HEK293 (cell line): ENCODE data around the gene WDR41.

Experiments
- ELK4 ChIP-seq: IDR thresholded peaks from 2 replicates; pipeline ENCODE4 v1.6.1; 2011; ENCODE audit warnings: mild to moderate bottlenecking, low read depth, low read length, borderline replicate concordance
- GLIS2 ChIP-seq: fragments of 450-650 bp; formaldehyde crosslinking; IDR thresholded peaks from 2 replicates; pipeline ENCODE4 v1.5.1; 2016; ENCODE audit warnings: missing biosample characterization, missing genetic modification characterization
- KLF1 ChIP-seq: fragments of 450-650 bp; formaldehyde crosslinking; IDR thresholded peaks from 2 replicates; pipeline ENCODE4 v1.5.1; 2016; ENCODE audit warnings: missing biosample characterization, missing genetic modification characterization
- KLF9 ChIP-seq: fragments of 450-650 bp; formaldehyde crosslinking; IDR thresholded peaks from 2 replicates; pipeline ENCODE4 v1.5.1; 2016; ENCODE audit warnings: missing biosample characterization, missing genetic modification characterization, low read depth
- PRDM4 ChIP-seq: fragments of 450-650 bp; formaldehyde crosslinking; IDR thresholded peaks from 2 replicates; pipeline ENCODE4 v1.5.1; 2017; ENCODE audit warnings: missing biosample characterization, missing genetic modification characterization
- SCRT2 ChIP-seq: fragments of 450-650 bp; formaldehyde crosslinking; IDR thresholded peaks from 2 replicates; pipeline ENCODE4 v1.5.1; 2016; ENCODE audit warnings: missing biosample characterization, missing genetic modification characterization
- YY2 ChIP-seq: fragments of 450-650 bp; formaldehyde crosslinking; IDR thresholded peaks from 2 replicates; pipeline ENCODE4 v1.5.1; 2016; ENCODE audit warnings: missing biosample characterization, missing genetic modification characterization
- ZBTB10 ChIP-seq: fragments of 450-650 bp; formaldehyde crosslinking; IDR thresholded peaks from 2 replicates; pipeline ENCODE4 v1.5.1; 2016; ENCODE audit warnings: missing biosample characterization, missing genetic modification characterization
- ZBTB26 ChIP-seq: fragments of 450-650 bp; formaldehyde crosslinking; optimal IDR thresholded peaks from 2 replicates; pipeline ENCODE3; 2016; ENCODE audit warnings: missing biosample characterization, mild to moderate bottlenecking, missing genetic modification characterization
- ZBTB8A ChIP-seq: fragments of 450-650 bp; formaldehyde crosslinking; IDR thresholded peaks from 2 replicates; pipeline ENCODE4 v1.5.1; 2016; ENCODE audit warnings: missing biosample characterization, missing genetic modification characterization
- ZNF138 ChIP-seq: fragments of 450-650 bp; formaldehyde crosslinking; IDR thresholded peaks from 2 replicates; pipeline ENCODE4 v1.5.1; 2016; ENCODE audit warnings: missing biosample characterization, missing genetic modification characterization, borderline replicate concordance
- ZNF146 ChIP-seq: fragments of 450-650 bp; formaldehyde crosslinking; IDR thresholded peaks from 2 replicates; pipeline ENCODE4 v1.5.1; 2016; ENCODE audit warnings: missing biosample characterization, missing genetic modification characterization
- ZNF19 ChIP-seq: fragments of 450-650 bp; formaldehyde crosslinking; IDR thresholded peaks from 2 replicates; pipeline ENCODE4; 2016; ENCODE audit warnings: missing biosample characterization, missing genetic modification characterization, low read depth
- ZNF239 ChIP-seq: fragments of 450-650 bp; formaldehyde crosslinking; IDR thresholded peaks from 2 replicates; pipeline ENCODE4 v1.5.1; 2016; ENCODE audit warnings: missing biosample characterization, missing genetic modification characterization
- ZNF248 ChIP-seq: fragments of 450-650 bp; formaldehyde crosslinking; IDR thresholded peaks from 2 replicates; pipeline ENCODE4 v1.5.1; 2017; ENCODE audit warnings: missing biosample characterization, missing genetic modification characterization
- ZNF266 ChIP-seq: fragments of 450-650 bp; formaldehyde crosslinking; IDR thresholded peaks from 2 replicates; pipeline ENCODE4 v1.5.1; 2016; ENCODE audit warnings: missing biosample characterization, missing genetic modification characterization, low read depth
- ZNF274 ChIP-seq, 2 experiments: fragments of 200-500 bp in 1 of 2; fragments of 450-650 bp in 1 of 2; sonication (Bioruptor generic) in 1 of 2; formaldehyde crosslinking in 1 of 2; IDR thresholded peaks; 2 replicates each; pipeline versions ENCODE4 v1.5.1 to v1.6.1; 2014 to 2016; ENCODE audit warnings: borderline replicate concordance in 1 of 2, inconsistent platforms in 1 of 2, low read length in 1 of 2, missing biosample characterization in 1 of 2, missing genetic modification characterization in 1 of 2
- ZNF398 ChIP-seq: fragments of 450-650 bp; formaldehyde crosslinking; IDR thresholded peaks from 2 replicates; pipeline ENCODE4 v1.5.1; 2017; ENCODE audit warnings: missing biosample characterization, missing genetic modification characterization
- ZNF426 ChIP-seq: fragments of 450-650 bp; formaldehyde crosslinking; IDR thresholded peaks from 2 replicates; pipeline ENCODE4 v1.5.1; 2017; ENCODE audit warnings: missing biosample characterization, missing genetic modification characterization, mild to moderate bottlenecking, inconsistent platforms, moderate library complexity
- ZNF48 ChIP-seq: fragments of 450-650 bp; formaldehyde crosslinking; IDR thresholded peaks from 2 replicates; pipeline ENCODE4 v1.5.1; 2016; ENCODE audit warnings: missing biosample characterization, missing genetic modification characterization
- ZNF510 ChIP-seq: fragments of 450-650 bp; formaldehyde crosslinking; IDR thresholded peaks from 2 replicates; pipeline ENCODE4 v1.5.1; 2018; ENCODE audit warnings: mild to moderate bottlenecking, missing genetic modification characterization, missing biosample characterization; ENCODE audit not compliant: insufficient replicate concordance
- ZNF521 ChIP-seq: fragments of 450-650 bp; formaldehyde crosslinking; IDR thresholded peaks from 2 replicates; pipeline ENCODE4 v1.5.1; 2017; ENCODE audit warnings: missing biosample characterization, mild to moderate bottlenecking, missing genetic modification characterization
- ZNF555 ChIP-seq: fragments of 450-650 bp; formaldehyde crosslinking; conservative IDR thresholded peaks from 2 replicates; pipeline ENCODE4 v1.5.1; 2017; ENCODE audit warnings: missing biosample characterization, mild to moderate bottlenecking, missing genetic modification characterization, inconsistent platforms
- ZNF580 ChIP-seq: fragments of 450-650 bp; formaldehyde crosslinking; IDR thresholded peaks from 2 replicates; pipeline ENCODE4 v1.5.1; 2016; ENCODE audit warnings: missing biosample characterization, missing genetic modification characterization
- ZNF707 ChIP-seq: fragments of 450-650 bp; formaldehyde crosslinking; IDR thresholded peaks from 2 replicates; pipeline ENCODE4 v1.5.1; 2016; ENCODE audit warnings: missing biosample characterization, missing genetic modification characterization
- ZNF792 ChIP-seq: fragments of 450-650 bp; formaldehyde crosslinking; IDR thresholded peaks from 2 replicates; pipeline ENCODE4 v1.5.1; 2016; ENCODE audit warnings: missing biosample characterization, missing genetic modification characterization
- ZNF830 ChIP-seq: fragments of 450-650 bp; IDR thresholded peaks from 2 replicates; pipeline ENCODE4 v1.5.0; 2018; ENCODE audit warnings: missing biosample characterization, missing genetic modification characterization, low read depth, mild to moderate bottlenecking, moderate library complexity
- ZNF837 ChIP-seq: fragments of 450-650 bp; formaldehyde crosslinking; IDR thresholded peaks from 2 replicates; pipeline ENCODE4 v1.5.1; 2016; ENCODE audit warnings: missing biosample characterization, missing genetic modification characterization
- ZSCAN30 ChIP-seq: fragments of 450-650 bp; IDR thresholded peaks from 2 replicates; pipeline ENCODE4 v1.5.1; 2018; ENCODE audit warnings: missing biosample characterization, mild to moderate bottlenecking, missing genetic modification characterization, moderate library complexity

The WDR41 gene

GRCh38 chr5:77491783-77492652 is at the start of gene WDR41 (continued):
- TF ChIP-seq ZNF398 (tag by site-specific recombination), result peak; percentile 80; the same call in 1 of the 2 replicates
- TF ChIP-seq ZNF146 (tag by site-specific recombination), result no peak
- TF ChIP-seq GLIS2 (tag by site-specific recombination), result peak; percentile 85
- no peak; the same call in 1 of the 2 replicates for TF ChIP-seq KLF1 (tag by site-specific recombination)
- no peak for TF ChIP-seq ZNF266 (tag by site-specific recombination)
- no peak for TF ChIP-seq ELK4
- no peak for TF ChIP-seq ZNF510 (tag by site-specific recombination)
- 0 out of 2 replicates have a peak, but pooled peaks have one; percentile 12 for TF ChIP-seq ZNF239 (tag by site-specific recombination)
- no peak for TF ChIP-seq SCRT2
- peak; percentile 9; the same call in 1 of the 2 replicates for TF ChIP-seq ZNF580 (tag by site-specific recombination)
- TF ChIP-seq ZNF792 (tag by site-specific recombination), result no peak
- peak; percentile 90 for TF ChIP-seq ZBTB8A (tag by site-specific recombination)
- TF ChIP-seq ZNF837, result no peak
- TF ChIP-seq ZNF19 (tag by site-specific recombination), result no peak
- peak; percentile 61; the same call in 1 of the 2 replicates for TF ChIP-seq KLF9 (tag by site-specific recombination)
- no peak for TF ChIP-seq ZNF555
- no peak for TF ChIP-seq PRDM4 (tag by site-specific recombination)
- no peak for TF ChIP-seq YY2 (tag by site-specific recombination)
- TF ChIP-seq ZNF830, result no peak
- TF ChIP-seq ZBTB10, result peak; percentile 87
- no peak for TF ChIP-seq ZNF521 (tag by site-specific recombination)
- TF ChIP-seq ZNF248 (tag by site-specific recombination), result no peak
- no peak for TF ChIP-seq ZNF48 (tag by site-specific recombination)
- no peak for TF ChIP-seq ZNF274 (IDR thresholded peaks at IDR 0.05; ENCODE audit: low read length)
- no peak for TF ChIP-seq ZNF274 (tag by site-specific recombination; IDR thresholded peaks at IDR 0.05; ENCODE audit: borderline replicate concordance)
- TF ChIP-seq ZNF707, result no peak
- peak; percentile 94 for TF ChIP-seq ZBTB26 (tag by site-specific recombination)
- no peak for TF ChIP-seq ZNF426 (tag by site-specific recombination)
- no peak for TF ChIP-seq ZNF138 (tag by site-specific recombination)
- TF ChIP-seq ZSCAN30 (tag by site-specific recombination), result peak; percentile 56
